GM23338 (cell line): ENCODE results near the gene STK33. TPM values are rescaled to one million over a fixed set of nuclear protein-coding genes. Genes with fewer than 3 reads are reported as not detected.

Source experiments
- ATAC-seq: fragments of 200-7000 bp; cut with Tn5 transposase; 3 replicates; pipeline ENCODE4 v1.9.1; 2020
- DNase-seq: peaks from one replicate; pipeline ENCODE4 v3.0.0-alpha.2; 2015; ENCODE audit warnings: low spot score
- H2AFZ ChIP-seq: fragments of 200-600 bp; sonication (generic); 2 replicates; pipeline ENCODE4 v1.8.0; 2016; ENCODE audit warnings: antibody characterized with exemption, mild to moderate bottlenecking, moderate library complexity
- H3F3A ChIP-seq: fragments of 200-600 bp; sonication (generic); replicated peaks from 2 replicates; pipeline ENCODE4 v1.8.0; 2017; ENCODE audit warnings: antibody characterized with exemption, mixed run types, low read depth
- H3K27ac ChIP-seq: fragments of 200-600 bp; sonication (generic); 2 replicates; pipeline ENCODE4 v1.6.1; 2016; ENCODE audit warnings: low read depth
- H3K27me3 ChIP-seq: fragments of 200-600 bp; sonication (generic); 2 replicates; pipeline ENCODE4 v1.8.0; 2016; ENCODE audit warnings: mild to moderate bottlenecking, mixed run types, moderate library complexity; ENCODE audit not compliant: insufficient read depth
- H3K36me3 ChIP-seq: fragments of 200-600 bp; sonication (generic); 2 replicates; pipeline ENCODE4 v1.8.0; 2016; ENCODE audit warnings: mild to moderate bottlenecking; ENCODE audit not compliant: insufficient read depth
- H3K4me1 ChIP-seq: fragments of 200-600 bp; sonication (generic); 2 replicates; pipeline ENCODE4 v1.8.0; 2016; ENCODE audit warnings: mild to moderate bottlenecking, moderate library complexity; ENCODE audit not compliant: insufficient read depth
- H3K4me2 ChIP-seq: fragments of 200-600 bp; sonication (generic); 2 replicates; pipeline ENCODE4 v1.7.1; 2017; ENCODE audit warnings: mixed run types
- H3K4me3 ChIP-seq: fragments of 200-600 bp; sonication (generic); 2 replicates; pipeline ENCODE4 v1.6.1; 2016; ENCODE audit warnings: mixed run types
- H3K79me2 ChIP-seq: fragments of 200-600 bp; sonication (generic); replicated peaks from 2 replicates; pipeline ENCODE4 v1.8.0; 2017; ENCODE audit warnings: mild to moderate bottlenecking; ENCODE audit not compliant: insufficient read depth
- H3K9me2 ChIP-seq: fragments of 200-600 bp; sonication (generic); 2 replicates; pipeline ENCODE4 v1.8.0; 2017; ENCODE audit not compliant: insufficient read depth
- H4K20me1 ChIP-seq: fragments of 200-600 bp; sonication (generic); replicated peaks from 2 replicates; pipeline ENCODE4 v1.8.0; 2017; ENCODE audit warnings: mild to moderate bottlenecking; ENCODE audit not compliant: insufficient read depth
- H3K27ac Mint-ChIP-seq: 2 replicates; pipeline ENCODE4 v1.8.0; 2020; ENCODE audit warnings: inconsistent platforms, mild to moderate bottlenecking, moderate library complexity, mixed read lengths
- H3K27me3 Mint-ChIP-seq: 3 replicates; pipeline ENCODE4 v1.8.0; 2022; ENCODE audit warnings: low read depth, mild to moderate bottlenecking, moderate library complexity, mixed read lengths, inconsistent platforms; ENCODE audit not compliant: insufficient read depth, poor library complexity
- H3K36me3 Mint-ChIP-seq: 3 replicates; pipeline ENCODE4 v1.8.0; 2021; ENCODE audit warnings: low read depth, mild to moderate bottlenecking, inconsistent platforms, moderate library complexity, mixed read lengths
- H3K4me1 Mint-ChIP-seq: 3 replicates; pipeline ENCODE4 v1.8.0; 2020; ENCODE audit warnings: mild to moderate bottlenecking, inconsistent platforms, mixed read lengths
- H3K4me3 Mint-ChIP-seq: 3 replicates; pipeline ENCODE4 v1.8.0; 2021; ENCODE audit warnings: moderate library complexity, mild to moderate bottlenecking, inconsistent platforms, mixed read lengths
- H3K9me3 Mint-ChIP-seq: 3 replicates; pipeline ENCODE4 v1.8.0; 2020; ENCODE audit warnings: moderate library complexity, mild to moderate bottlenecking, inconsistent platforms, mixed read lengths
- CREB1 ChIP-seq: fragments of 250-450 bp; sonication (Bioruptor Pico); IDR thresholded peaks from 2 replicates; pipeline ENCODE4 v1.5.0; 2020; ENCODE audit warnings: low read depth, mild to moderate bottlenecking, moderate library complexity
- EZH2 ChIP-seq: fragments of 200-600 bp; sonication (generic); IDR thresholded peaks from one replicate; pipeline ENCODE4 v1.8.0; 2017; ENCODE audit warnings: antibody characterized with exemption, mild to moderate bottlenecking, low read depth; ENCODE audit not compliant: unreplicated experiment
- EZH2phosphoT487 ChIP-seq: fragments of 200-600 bp; sonication (generic); IDR thresholded peaks from one replicate; pipeline ENCODE4 v1.8.1; 2018; ENCODE audit warnings: antibody characterized with exemption; ENCODE audit not compliant: unreplicated experiment
- JUNB ChIP-seq: IDR thresholded peaks from one replicate; pipeline ENCODE4 v1.6.1; 2016; ENCODE audit warnings: antibody characterized with exemption; ENCODE audit not compliant: unreplicated experiment
- NANOG ChIP-seq: IDR thresholded peaks from 2 replicates; pipeline ENCODE4 v1.6.1; 2016; ENCODE audit warnings: antibody characterized with exemption, borderline replicate concordance
- POLR2AphosphoS5 ChIP-seq: IDR thresholded peaks from 2 replicates; pipeline ENCODE4 v1.6.1; 2016; ENCODE audit warnings: antibody characterized with exemption, low read depth
- ZNF114 ChIP-seq: fragments of 250-450 bp; sonication (Bioruptor Pico); IDR thresholded peaks from 2 replicates; pipeline ENCODE4 v1.5.0; 2020; ENCODE audit warnings: mild to moderate bottlenecking, moderate library complexity
- ZNF331 ChIP-seq: fragments of 250-450 bp; sonication (Bioruptor Pico); IDR thresholded peaks from 2 replicates; pipeline ENCODE4 v1.5.0; 2020; ENCODE audit warnings: low read depth, mild to moderate bottlenecking, moderate library complexity
- polyA plus RNA-seq: library from polyadenylated mRNA; unstranded; fragments of >200 nt; fragmentation: Nextera tagmentation; extraction: Ambion mirVana; gene quantifications from 2 replicates; pipeline ENCODE4 v1.2.1, GENCODE V29; 2016
- total RNA-seq: library from RNA; depleted of rRNA; stranded (reverse); fragments of >200 nt; shearing (Covaris generic); gene quantifications from 2 replicates; pipeline ENCODE4 v1.2.3, GENCODE V29; 2014
- TF ChIP-seq, protein P1 (sequence below): IDR thresholded peaks from one replicate; pipeline ENCODE4 v1.6.1; 2018; ENCODE audit warnings: antibody characterized with exemption; ENCODE audit not compliant: unreplicated experiment
- TF ChIP-seq, protein P2 (sequence below), 2 experiments: fragments of 200-600 bp in 1 of 2; sonication (generic) in 1 of 2; conservative IDR thresholded peaks; 2 replicates each; pipeline versions ENCODE4 v1.5.1 to v1.6.1; 2016 to 2017; ENCODE audit warnings: antibody characterized with exemption in 2 of 2, low read depth in 2 of 2, mild to moderate bottlenecking in 2 of 2, moderate library complexity in 1 of 2
- TF ChIP-seq, protein P3 (sequence below): fragments of 250-450 bp; sonication (Bioruptor Pico); IDR thresholded peaks from 2 replicates; pipeline ENCODE4 v1.5.0; 2020; ENCODE audit warnings: mild to moderate bottlenecking, moderate library complexity

Gene STK33
- total and polyA plus RNA-seq, 2 experiments from 2014 or later = 17.2 to 18.2 TPM

DNA sequence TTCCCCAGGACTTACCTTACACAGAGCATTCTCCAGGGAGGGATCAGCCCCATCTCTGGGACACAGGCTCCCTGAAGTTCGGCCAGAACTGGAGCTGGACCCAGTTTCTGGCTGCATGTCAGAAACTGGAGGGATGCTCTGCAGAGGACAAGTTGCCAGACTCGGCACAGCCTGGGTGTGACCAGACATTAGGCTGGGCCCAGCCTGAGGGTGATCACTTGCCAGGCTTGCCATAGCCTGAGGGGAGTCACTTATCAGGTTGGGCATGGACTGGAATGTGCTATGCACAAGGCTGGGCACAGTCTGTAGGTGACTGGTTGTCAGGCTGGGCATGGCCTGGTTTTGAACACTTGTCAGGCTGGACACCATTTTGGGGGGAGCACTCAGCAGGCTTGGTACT, 30.7 kb upstream of the STK33 start:
- Mint-ChIP-seq H3K9me3 (no peaks in the 10 kb centered on the region), H3K4me1 (no peaks in the 10 kb centered on the region)

More for the DNA sequence above, 30.7 kb upstream of the STK33 start:
- Histone ChIP-seq H3K4me3 (no peak overlapping the region), H3K79me2 (no peaks in the 10 kb centered on the region), H3K4me1 (no peaks in the 10 kb centered on the region), H3K36me3 (no peaks in the 10 kb centered on the region), H3K27me3 (no peaks in the 10 kb centered on the region), H4K20me1 (no peaks in the 10 kb centered on the region), H3K9me2 (no peaks in the 10 kb centered on the region), H3K27ac (no peak overlapping the region), H3F3A (no peaks in the 10 kb centered on the region), H3K4me2 (no peak overlapping the region), H2AFZ (no peak overlapping the region)
- ATAC-seq = no peak
- no peaks in the 10 kb centered on the region for H3K27me3 Mint-ChIP-seq
- H3K4me3 Mint-ChIP-seq = no peak overlapping the region
- TF ChIP-seq ZNF114 (CRISPR knock-in tag) = no peak
- no peak for TF ChIP-seq ZNF331 (CRISPR knock-in tag)
- TF ChIP-seq, protein P1, sequence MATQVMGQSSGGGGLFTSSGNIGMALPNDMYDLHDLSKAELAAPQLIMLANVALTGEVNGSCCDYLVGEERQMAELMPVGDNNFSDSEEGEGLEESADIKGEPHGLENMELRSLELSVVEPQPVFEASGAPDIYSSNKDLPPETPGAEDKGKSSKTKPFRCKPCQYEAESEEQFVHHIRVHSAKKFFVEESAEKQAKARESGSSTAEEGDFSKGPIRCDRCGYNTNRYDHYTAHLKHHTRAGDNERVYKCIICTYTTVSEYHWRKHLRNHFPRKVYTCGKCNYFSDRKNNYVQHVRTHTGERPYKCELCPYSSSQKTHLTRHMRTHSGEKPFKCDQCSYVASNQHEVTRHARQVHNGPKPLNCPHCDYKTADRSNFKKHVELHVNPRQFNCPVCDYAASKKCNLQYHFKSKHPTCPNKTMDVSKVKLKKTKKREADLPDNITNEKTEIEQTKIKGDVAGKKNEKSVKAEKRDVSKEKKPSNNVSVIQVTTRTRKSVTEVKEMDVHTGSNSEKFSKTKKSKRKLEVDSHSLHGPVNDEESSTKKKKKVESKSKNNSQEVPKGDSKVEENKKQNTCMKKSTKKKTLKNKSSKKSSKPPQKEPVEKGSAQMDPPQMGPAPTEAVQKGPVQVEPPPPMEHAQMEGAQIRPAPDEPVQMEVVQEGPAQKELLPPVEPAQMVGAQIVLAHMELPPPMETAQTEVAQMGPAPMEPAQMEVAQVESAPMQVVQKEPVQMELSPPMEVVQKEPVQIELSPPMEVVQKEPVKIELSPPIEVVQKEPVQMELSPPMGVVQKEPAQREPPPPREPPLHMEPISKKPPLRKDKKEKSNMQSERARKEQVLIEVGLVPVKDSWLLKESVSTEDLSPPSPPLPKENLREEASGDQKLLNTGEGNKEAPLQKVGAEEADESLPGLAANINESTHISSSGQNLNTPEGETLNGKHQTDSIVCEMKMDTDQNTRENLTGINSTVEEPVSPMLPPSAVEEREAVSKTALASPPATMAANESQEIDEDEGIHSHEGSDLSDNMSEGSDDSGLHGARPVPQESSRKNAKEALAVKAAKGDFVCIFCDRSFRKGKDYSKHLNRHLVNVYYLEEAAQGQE = no peak
- no peak for TF ChIP-seq POLR2AphosphoS5
- TF ChIP-seq, protein P2, sequence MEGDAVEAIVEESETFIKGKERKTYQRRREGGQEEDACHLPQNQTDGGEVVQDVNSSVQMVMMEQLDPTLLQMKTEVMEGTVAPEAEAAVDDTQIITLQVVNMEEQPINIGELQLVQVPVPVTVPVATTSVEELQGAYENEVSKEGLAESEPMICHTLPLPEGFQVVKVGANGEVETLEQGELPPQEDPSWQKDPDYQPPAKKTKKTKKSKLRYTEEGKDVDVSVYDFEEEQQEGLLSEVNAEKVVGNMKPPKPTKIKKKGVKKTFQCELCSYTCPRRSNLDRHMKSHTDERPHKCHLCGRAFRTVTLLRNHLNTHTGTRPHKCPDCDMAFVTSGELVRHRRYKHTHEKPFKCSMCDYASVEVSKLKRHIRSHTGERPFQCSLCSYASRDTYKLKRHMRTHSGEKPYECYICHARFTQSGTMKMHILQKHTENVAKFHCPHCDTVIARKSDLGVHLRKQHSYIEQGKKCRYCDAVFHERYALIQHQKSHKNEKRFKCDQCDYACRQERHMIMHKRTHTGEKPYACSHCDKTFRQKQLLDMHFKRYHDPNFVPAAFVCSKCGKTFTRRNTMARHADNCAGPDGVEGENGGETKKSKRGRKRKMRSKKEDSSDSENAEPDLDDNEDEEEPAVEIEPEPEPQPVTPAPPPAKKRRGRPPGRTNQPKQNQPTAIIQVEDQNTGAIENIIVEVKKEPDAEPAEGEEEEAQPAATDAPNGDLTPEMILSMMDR (conservative IDR thresholded peaks at IDR 0.05; ENCODE audit: low read depth in 2 of 2) = no peak
- TF ChIP-seq EZH2 = no peak
- TF ChIP-seq, protein P3, sequence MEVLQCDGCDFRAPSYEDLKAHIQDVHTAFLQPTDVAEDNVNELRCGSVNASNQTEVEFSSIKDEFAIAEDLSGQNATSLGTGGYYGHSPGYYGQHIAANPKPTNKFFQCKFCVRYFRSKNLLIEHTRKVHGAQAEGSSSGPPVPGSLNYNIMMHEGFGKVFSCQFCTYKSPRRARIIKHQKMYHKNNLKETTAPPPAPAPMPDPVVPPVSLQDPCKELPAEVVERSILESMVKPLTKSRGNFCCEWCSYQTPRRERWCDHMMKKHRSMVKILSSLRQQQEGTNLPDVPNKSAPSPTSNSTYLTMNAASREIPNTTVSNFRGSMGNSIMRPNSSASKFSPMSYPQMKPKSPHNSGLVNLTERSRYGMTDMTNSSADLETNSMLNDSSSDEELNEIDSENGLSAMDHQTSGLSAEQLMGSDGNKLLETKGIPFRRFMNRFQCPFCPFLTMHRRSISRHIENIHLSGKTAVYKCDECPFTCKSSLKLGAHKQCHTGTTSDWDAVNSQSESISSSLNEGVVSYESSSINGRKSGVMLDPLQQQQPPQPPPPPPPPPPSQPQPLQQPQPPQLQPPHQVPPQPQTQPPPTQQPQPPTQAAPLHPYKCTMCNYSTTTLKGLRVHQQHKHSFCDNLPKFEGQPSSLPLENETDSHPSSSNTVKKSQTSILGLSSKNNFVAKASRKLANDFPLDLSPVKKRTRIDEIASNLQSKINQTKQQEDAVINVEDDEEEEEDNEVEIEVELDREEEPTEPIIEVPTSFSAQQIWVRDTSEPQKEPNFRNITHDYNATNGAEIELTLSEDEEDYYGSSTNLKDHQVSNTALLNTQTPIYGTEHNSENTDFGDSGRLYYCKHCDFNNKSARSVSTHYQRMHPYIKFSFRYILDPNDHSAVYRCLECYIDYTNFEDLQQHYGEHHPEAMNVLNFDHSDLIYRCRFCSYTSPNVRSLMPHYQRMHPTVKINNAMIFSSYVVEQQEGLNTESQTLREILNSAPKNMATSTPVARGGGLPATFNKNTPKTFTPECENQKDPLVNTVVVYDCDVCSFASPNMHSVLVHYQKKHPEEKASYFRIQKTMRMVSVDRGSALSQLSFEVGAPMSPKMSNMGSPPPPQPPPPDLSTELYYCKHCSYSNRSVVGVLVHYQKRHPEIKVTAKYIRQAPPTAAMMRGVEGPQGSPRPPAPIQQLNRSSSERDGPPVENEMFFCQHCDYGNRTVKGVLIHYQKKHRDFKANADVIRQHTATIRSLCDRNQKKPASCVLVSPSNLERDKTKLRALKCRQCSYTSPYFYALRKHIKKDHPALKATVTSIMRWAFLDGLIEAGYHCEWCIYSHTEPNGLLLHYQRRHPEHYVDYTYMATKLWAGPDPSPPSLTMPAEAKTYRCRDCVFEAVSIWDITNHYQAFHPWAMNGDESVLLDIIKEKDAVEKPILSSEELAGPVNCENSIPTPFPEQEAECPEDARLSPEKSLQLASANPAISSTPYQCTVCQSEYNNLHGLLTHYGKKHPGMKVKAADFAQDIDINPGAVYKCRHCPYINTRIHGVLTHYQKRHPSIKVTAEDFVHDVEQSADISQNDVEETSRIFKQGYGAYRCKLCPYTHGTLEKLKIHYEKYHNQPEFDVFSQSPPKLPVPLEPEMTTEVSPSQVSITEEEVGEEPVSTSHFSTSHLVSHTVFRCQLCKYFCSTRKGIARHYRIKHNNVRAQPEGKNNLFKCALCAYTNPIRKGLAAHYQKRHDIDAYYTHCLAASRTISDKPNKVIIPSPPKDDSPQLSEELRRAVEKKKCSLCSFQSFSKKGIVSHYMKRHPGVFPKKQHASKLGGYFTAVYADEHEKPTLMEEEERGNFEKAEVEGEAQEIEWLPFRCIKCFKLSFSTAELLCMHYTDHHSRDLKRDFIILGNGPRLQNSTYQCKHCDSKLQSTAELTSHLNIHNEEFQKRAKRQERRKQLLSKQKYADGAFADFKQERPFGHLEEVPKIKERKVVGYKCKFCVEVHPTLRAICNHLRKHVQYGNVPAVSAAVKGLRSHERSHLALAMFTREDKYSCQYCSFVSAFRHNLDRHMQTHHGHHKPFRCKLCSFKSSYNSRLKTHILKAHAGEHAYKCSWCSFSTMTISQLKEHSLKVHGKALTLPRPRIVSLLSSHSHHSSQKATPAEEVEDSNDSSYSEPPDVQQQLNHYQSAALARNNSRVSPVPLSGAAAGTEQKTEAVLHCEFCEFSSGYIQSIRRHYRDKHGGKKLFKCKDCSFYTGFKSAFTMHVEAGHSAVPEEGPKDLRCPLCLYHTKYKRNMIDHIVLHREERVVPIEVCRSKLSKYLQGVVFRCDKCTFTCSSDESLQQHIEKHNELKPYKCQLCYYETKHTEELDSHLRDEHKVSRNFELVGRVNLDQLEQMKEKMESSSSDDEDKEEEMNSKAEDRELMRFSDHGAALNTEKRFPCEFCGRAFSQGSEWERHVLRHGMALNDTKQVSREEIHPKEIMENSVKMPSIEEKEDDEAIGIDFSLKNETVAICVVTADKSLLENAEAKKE (CRISPR knock-in tag) = no peak
- TF ChIP-seq JUNB = no peak
- TF ChIP-seq NANOG = no peak
- no peak for TF ChIP-seq CREB1 (CRISPR knock-in tag)
- no peak for TF ChIP-seq EZH2phosphoT487
- no peak for DNase-seq
- no peaks in the 10 kb centered on the region; the same call in 2 of the 3 replicates for H3K36me3 Mint-ChIP-seq
- H3K27ac Mint-ChIP-seq = no peak overlapping the region
